ENCODE measurements around the gene RNF31.

DNA sequence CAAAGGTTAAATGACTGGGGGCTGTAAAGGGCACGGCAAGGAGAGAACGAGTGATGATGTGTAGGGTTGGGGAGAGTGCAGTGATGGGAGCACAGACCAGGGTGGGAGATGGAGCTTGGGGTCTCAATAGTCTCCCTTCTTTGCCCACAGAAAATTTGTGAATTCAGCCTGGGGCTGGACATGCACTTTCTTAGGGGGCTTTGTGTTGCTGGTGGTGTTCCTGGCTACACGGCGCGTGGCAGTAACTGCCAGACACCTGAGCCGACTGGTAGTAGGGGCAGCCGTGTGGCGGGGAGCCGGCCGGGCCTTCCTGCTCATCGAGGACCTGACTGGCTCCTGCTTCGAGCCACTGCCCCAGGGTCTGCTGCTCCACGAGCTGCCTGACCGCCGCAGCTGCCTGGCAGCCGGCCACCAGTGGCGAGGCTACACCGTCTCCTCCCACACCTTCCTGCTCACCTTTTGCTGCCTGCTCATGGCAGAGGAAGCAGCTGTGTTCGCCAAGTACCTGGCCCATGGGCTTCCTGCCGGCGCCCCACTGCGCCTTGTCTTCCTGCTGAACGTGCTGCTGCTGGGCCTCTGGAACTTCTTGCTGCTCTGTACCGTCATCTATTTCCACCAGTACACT lies 15.1 kb upstream of the RNF31 start:
- TF ChIP-seq POLR2A (IDR thresholded peaks at IDR 0.05) (no peak), CTCF (IDR thresholded peaks at IDR 0.05) (no peak), EP300 (IDR thresholded peaks at IDR 0.05) (no peak)

Data from ovary (tissue), 3 donors.